PC-9 (cell line): ENCODE data around the gene CMTM6.

Experiments
- EZH2 ChIP-seq: fragments of 200-600 bp; sonication (generic); IDR thresholded peaks from 2 replicates; pipeline ENCODE4 v1.8.0; 2017; ENCODE audit warnings: antibody characterized with exemption, low read depth
- TF ChIP-seq, protein P1 (sequence below): fragments of 200-600 bp; sonication (generic); conservative IDR thresholded peaks from 2 replicates; pipeline ENCODE4 v1.6.1; 2017; ENCODE audit warnings: mixed run types, antibody characterized with exemption, mild to moderate bottlenecking, moderate library complexity

DNA sequence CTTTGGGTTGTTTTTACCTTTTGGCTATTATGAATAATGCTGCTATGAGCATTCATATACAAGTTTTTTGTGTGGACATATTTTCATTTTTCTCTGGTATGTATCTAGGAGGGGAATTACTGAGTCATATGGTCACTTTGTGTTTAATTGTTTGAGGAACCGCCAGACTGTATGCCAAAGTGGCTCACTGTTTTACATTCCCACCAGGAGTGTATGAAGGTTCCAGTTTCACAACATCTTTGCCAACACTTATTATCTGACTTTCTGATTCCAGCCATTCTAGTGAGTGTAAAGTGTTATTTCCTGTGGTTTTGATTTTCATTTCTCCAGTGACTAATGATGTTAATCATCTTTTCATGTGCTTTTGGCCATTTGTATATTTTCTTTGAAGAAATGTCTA is 59.2 kb downstream of the CMTM6 start:
- TF ChIP-seq, protein P1, sequence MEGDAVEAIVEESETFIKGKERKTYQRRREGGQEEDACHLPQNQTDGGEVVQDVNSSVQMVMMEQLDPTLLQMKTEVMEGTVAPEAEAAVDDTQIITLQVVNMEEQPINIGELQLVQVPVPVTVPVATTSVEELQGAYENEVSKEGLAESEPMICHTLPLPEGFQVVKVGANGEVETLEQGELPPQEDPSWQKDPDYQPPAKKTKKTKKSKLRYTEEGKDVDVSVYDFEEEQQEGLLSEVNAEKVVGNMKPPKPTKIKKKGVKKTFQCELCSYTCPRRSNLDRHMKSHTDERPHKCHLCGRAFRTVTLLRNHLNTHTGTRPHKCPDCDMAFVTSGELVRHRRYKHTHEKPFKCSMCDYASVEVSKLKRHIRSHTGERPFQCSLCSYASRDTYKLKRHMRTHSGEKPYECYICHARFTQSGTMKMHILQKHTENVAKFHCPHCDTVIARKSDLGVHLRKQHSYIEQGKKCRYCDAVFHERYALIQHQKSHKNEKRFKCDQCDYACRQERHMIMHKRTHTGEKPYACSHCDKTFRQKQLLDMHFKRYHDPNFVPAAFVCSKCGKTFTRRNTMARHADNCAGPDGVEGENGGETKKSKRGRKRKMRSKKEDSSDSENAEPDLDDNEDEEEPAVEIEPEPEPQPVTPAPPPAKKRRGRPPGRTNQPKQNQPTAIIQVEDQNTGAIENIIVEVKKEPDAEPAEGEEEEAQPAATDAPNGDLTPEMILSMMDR, result no peak
- no peak for TF ChIP-seq EZH2
